Neural progenitor cell (in vitro differentiated cells): ENCODE measurements around the gene MMUT.

Source experiments
- EZH2 ChIP-seq: fragments of 200-600 bp; sonication (generic); IDR thresholded peaks from 2 replicates; pipeline ENCODE4 v1.6.1; 2017; ENCODE audit warnings: antibody characterized with exemption, mild to moderate bottlenecking, moderate library complexity
- EZH2phosphoT487 ChIP-seq: fragments of 200-600 bp; sonication (generic); IDR thresholded peaks from 2 replicates; pipeline ENCODE4 v1.6.1; 2017; ENCODE audit warnings: antibody characterized with exemption
- TF ChIP-seq, protein P1 (sequence below): fragments of 200-600 bp; sonication (generic); IDR thresholded peaks from 2 replicates; pipeline ENCODE4 v1.5.1; 2017; ENCODE audit warnings: antibody characterized with exemption, mild to moderate bottlenecking

DNA sequence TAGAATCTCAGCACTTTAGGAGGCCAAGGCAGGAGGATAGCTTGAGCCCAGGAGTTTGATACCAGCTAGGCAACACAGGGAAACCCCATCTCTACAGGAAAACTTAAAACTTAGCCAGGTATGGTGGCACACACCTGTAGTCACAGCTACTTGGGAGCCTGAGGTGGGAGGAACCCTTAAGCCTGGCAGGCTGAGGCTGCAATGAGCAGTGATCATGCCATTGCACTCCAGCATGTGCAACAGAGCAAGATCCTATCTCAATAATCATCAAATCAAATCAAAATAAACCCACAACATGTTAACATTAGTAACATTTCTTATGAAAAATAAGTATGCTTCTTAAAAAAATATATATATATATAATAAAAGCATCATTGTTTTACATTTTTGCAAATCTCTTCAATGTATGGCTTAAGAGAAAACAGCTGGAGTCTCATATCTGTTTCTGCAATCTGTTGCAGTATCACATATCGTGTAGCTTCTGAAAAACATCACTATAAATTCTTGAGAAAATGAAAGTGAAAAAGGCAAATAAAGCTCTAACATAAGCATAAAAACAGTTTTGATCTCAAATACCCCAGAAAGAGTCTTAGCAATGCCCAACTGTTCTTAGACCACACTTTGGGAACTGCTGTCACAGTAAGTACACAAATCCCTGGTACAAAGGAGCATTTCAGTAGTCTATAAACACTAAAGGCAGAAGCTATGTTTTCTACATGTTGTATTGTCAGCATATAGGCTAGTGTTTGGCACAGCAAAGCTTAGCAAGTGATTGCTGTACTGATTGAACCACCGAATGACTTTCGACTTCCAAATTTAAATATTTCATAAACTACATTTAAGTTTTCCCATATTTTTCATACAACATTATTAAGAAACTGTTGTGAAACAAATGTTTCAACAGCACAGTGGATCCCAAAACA, 8.0 kb downstream of the MMUT start:
- TF ChIP-seq, protein P1, sequence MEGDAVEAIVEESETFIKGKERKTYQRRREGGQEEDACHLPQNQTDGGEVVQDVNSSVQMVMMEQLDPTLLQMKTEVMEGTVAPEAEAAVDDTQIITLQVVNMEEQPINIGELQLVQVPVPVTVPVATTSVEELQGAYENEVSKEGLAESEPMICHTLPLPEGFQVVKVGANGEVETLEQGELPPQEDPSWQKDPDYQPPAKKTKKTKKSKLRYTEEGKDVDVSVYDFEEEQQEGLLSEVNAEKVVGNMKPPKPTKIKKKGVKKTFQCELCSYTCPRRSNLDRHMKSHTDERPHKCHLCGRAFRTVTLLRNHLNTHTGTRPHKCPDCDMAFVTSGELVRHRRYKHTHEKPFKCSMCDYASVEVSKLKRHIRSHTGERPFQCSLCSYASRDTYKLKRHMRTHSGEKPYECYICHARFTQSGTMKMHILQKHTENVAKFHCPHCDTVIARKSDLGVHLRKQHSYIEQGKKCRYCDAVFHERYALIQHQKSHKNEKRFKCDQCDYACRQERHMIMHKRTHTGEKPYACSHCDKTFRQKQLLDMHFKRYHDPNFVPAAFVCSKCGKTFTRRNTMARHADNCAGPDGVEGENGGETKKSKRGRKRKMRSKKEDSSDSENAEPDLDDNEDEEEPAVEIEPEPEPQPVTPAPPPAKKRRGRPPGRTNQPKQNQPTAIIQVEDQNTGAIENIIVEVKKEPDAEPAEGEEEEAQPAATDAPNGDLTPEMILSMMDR, result no peak
- TF ChIP-seq EZH2phosphoT487 (no peak), EZH2 (no peak)
